K562 (cell line): Measurements from ENCODE around the gene CD40LG. TPM values are rescaled to one million over a fixed set of nuclear protein-coding genes. Genes with fewer than 3 reads are reported as not detected.

ENCODE experiments used
- ATAC-seq: fragments of 200-7000 bp; cut with Tn5 transposase; 3 replicates; pipeline ENCODE4 v1.9.1; 2020; ENCODE audit warnings: moderate library complexity
- BruUV-seq: library from RNA; stranded (reverse); fragments of 400-500 nt; replicated peaks from 2 replicates; lab custom pipeline; 2021; lab: Mats Ljungman, UMichigan
- CTCF ChIA-PET: fragments of 300-600 bp; formaldehyde crosslinking; extraction: SDS; loops from one replicate; lab custom pipeline; 2021; ENCODE audit warnings: low intra/inter-chr PET ratio; lab: Yijun Ruan, JAX
- POLR2A ChIA-PET: fragments of 300-600, 350-650 bp; sonication (Branson Sonifier 250); formaldehyde crosslinking; extraction: SDS; loops from one replicate; lab custom pipeline; 2021; ENCODE audit warnings: antibody characterized with exemption, inconsistent platforms; lab: Yijun Ruan, JAX
- DNase-seq, 4 experiments: peaks; one replicate each; pipeline versions ENCODE4 v3.0.0 to v3.0.0-alpha.2; 2011 to 2018; ENCODE audit warnings: low spot score in 3 of 4, mixed read lengths in 3 of 4; ENCODE audit errors: extremely low read depth in 1 of 4
- FAIRE-seq: peaks from 2 replicates; lab custom pipeline; 2011; peaks lifted over from hg19 to GRCh38; lab: Jason Lieb, UNC
- H2AFZ ChIP-seq: 2 replicates; pipeline ENCODE4 v1.6.0; 2011; ENCODE audit warnings: low read depth, low read length, control low read depth, inconsistent platforms
- H3K27ac ChIP-seq: fragments of 200-600 bp; 3 replicates; pipeline ENCODE4 v1.8.0; 2011; ENCODE audit warnings: low read depth, mild to moderate bottlenecking, control low read depth, inconsistent platforms, low read length, moderate library complexity, mixed read lengths; ENCODE audit errors: extremely low read depth
- H3K27me3 ChIP-seq, 2 experiments: fragments of 300-600 bp in 1 of 2; 2 replicates in 1 of 2; 3 replicates in 1 of 2; pipeline versions ENCODE4 v1.6.0 to v1.8.0; 2011; ENCODE audit warnings: inconsistent platforms in 2 of 2, low read length in 2 of 2, mild to moderate bottlenecking in 1 of 2, mixed read lengths in 1 of 2, moderate library complexity in 1 of 2; ENCODE audit not compliant: control insufficient read depth in 2 of 2, insufficient read depth in 2 of 2
- H3K36me3 ChIP-seq: fragments of 300-600 bp; 3 replicates; pipeline ENCODE4 v1.8.0; 2011; ENCODE audit warnings: mild to moderate bottlenecking, low read length, inconsistent platforms; ENCODE audit not compliant: control insufficient read depth, insufficient read depth
- H3K4me1 ChIP-seq, 2 experiments: fragments of 200-600 bp in 1 of 2; replicated peaks in 1 of 2; 2 replicates in 1 of 2; 3 replicates in 1 of 2; pipeline versions ENCODE4 v1.5.1 to v1.8.0; 2011; ENCODE audit warnings: inconsistent platforms in 2 of 2, low read length in 2 of 2, mild to moderate bottlenecking in 1 of 2, mixed read lengths in 1 of 2, moderate library complexity in 1 of 2; ENCODE audit not compliant: control insufficient read depth in 2 of 2, insufficient read depth in 2 of 2
- H3K4me2 ChIP-seq: 2 replicates; pipeline ENCODE4 v1.6.1; 2011; ENCODE audit warnings: low read length, control low read depth, inconsistent platforms, mixed read lengths; ENCODE audit not compliant: insufficient read depth
- H3K4me3 ChIP-seq: fragments of 200-600 bp; sonication (generic), shearing (Covaris generic); 2 replicates; pipeline ENCODE4 v1.5.1; 2016; ENCODE audit warnings: control low read depth, inconsistent platforms
- H3K79me2 ChIP-seq: fragments of 200-600 bp; 3 replicates; pipeline ENCODE4 v1.8.0; 2011; ENCODE audit warnings: low read length, inconsistent platforms; ENCODE audit not compliant: control insufficient read depth, insufficient read depth
- H3K9ac ChIP-seq, 2 experiments: 2 replicates each; pipeline versions ENCODE4 v1.6.0 to v1.6.1; 2011; ENCODE audit warnings: low read depth in 2 of 2, low read length in 2 of 2, control low read depth in 1 of 2, inconsistent platforms in 1 of 2, mild to moderate bottlenecking in 1 of 2, mixed read lengths in 1 of 2; ENCODE audit not compliant: insufficient read depth in 1 of 2
- H3K9me1 ChIP-seq: one replicate; pipeline ENCODE4 v1.6.0; 2011; ENCODE audit warnings: inconsistent platforms, mild to moderate bottlenecking, low read length, moderate library complexity; ENCODE audit not compliant: control insufficient read depth, insufficient read depth
- H3K9me3 ChIP-seq: replicated peaks from 2 replicates; pipeline ENCODE4 v1.5.1; 2011; ENCODE audit warnings: low read depth, low read length, inconsistent platforms; ENCODE audit not compliant: control insufficient read depth, insufficient read depth
- H4K20me1 ChIP-seq: replicated peaks from 2 replicates; pipeline ENCODE4 v1.6.1; 2011; ENCODE audit warnings: low read length, inconsistent platforms, mixed read lengths; ENCODE audit not compliant: control insufficient read depth, insufficient read depth
- ARID3A ChIP-seq: IDR thresholded peaks from 2 replicates; pipeline ENCODE4 v1.6.1; 2012; ENCODE audit warnings: low read depth, low read length, improper control_type of control experiment, borderline replicate concordance
- CBX3 ChIP-seq, 2 experiments: IDR thresholded peaks; 1 replicate in 1 of 2; 2 replicates in 1 of 2; pipeline ENCODE4 v1.6.1; 2012; ENCODE audit warnings: inconsistent platforms in 2 of 2, low read length in 2 of 2, borderline replicate concordance in 1 of 2, control low read depth in 1 of 2
- CCAR2 ChIP-seq: fragments of 200-400 bp; formaldehyde crosslinking; IDR thresholded peaks from 2 replicates; pipeline ENCODE4 v1.6.1; 2017; ENCODE audit warnings: mild to moderate bottlenecking, low read depth, low read length
- E2F8 ChIP-seq: fragments of 450-650 bp; IDR thresholded peaks from 2 replicates; pipeline ENCODE4 v1.7.1; 2018; ENCODE audit warnings: mild to moderate bottlenecking, low read depth; ENCODE audit not compliant: partially characterized antibody
- ELK1 ChIP-seq: sonication (generic); formaldehyde crosslinking; IDR thresholded peaks from 2 replicates; pipeline ENCODE4 v1.8.1; 2022; ENCODE audit warnings: missing genetic modification reagents
- HDAC3 ChIP-seq: fragments of 450-650 bp; IDR thresholded peaks from 2 replicates; pipeline ENCODE4 v1.6.1; 2018; ENCODE audit warnings: borderline replicate concordance, mild to moderate bottlenecking, moderate library complexity; ENCODE audit not compliant: partially characterized antibody
- KDM1A ChIP-seq, 2 experiments: fragments of 450-650 bp; IDR thresholded peaks; 2 replicates each; pipeline ENCODE4 v1.6.1; 2016; ENCODE audit warnings: mild to moderate bottlenecking in 2 of 2
- NCOA4 ChIP-seq: fragments of 450-650 bp; IDR thresholded peaks from 2 replicates; pipeline ENCODE4 v1.6.1; 2018; ENCODE audit warnings: mild to moderate bottlenecking; ENCODE audit not compliant: partially characterized antibody
- SMARCB1 ChIP-seq: IDR thresholded peaks from 2 replicates; pipeline ENCODE4 v1.6.1; 2011; ENCODE audit warnings: improper control_type of control experiment, low read depth; ENCODE audit not compliant: insufficient read length
- ZBTB33 ChIP-seq: sonication (generic); formaldehyde crosslinking; IDR thresholded peaks from 2 replicates; pipeline ENCODE4 v1.8.1; 2023; ENCODE audit warnings: mild to moderate bottlenecking, missing genetic modification reagents
- ZNF583 ChIP-seq: fragments of 250-450 bp; sonication (Bioruptor Pico); IDR thresholded peaks from 2 replicates; pipeline ENCODE4 v1.4.0; 2020
- WGBS: fragments of 100-300 bp; shearing (Covaris generic); methylation state at CpG from one replicate; pipeline ENCODE4 v1.1.6; 2016; ENCODE audit warnings: low coverage, mixed read lengths; ENCODE audit not compliant: insufficient coverage; ENCODE audit errors: missing lambda C conversion rate; 5-methylcytosine and 5-hydroxymethylcytosine counted together
- in situ Hi-C: fragments of 300-500 bp; cut with MboI; formaldehyde crosslinking; loops from 4 replicates; pipeline ENCODE4 v1.15.0; 2018; ENCODE audit warnings: inconsistent platforms, mixed read lengths
- intact Hi-C: fragments of 100-400 bp; cut with micrococcal nuclease; formaldehyde crosslinking; loops from 2 replicates; pipeline ENCODE4 v1.14.2; 2022
- polyA plus RNA-seq, 8 experiments: library from polyadenylated mRNA; depleted of rRNA in 4 of 8; stranded (reverse) in 5 of 8; unstranded in 3 of 8; fragments of >200 nt; fragmentation: Nextera tagmentation in 2 of 8; fragmentation: Illumina TruSeq in 1 of 8; extraction: Ambion mirVana in 2 of 8; extraction: Trizol in 1 of 8; gene quantifications; 2 replicates each; pipeline versions ENCODE4 v1.2.1 to v1.2.3, GENCODE V29; 2011 to 2014; ENCODE audit warnings: inconsistent platforms in 1 of 8, missing spikeins in 1 of 8
- total RNA-seq, 7 experiments: library from RNA; depleted of rRNA in 6 of 7; stranded (reverse); fragments of >200 nt in 6 of 7; fragmentation: Illumina TruSeq in 2 of 7; extraction: Trizol in 2 of 7; gene quantifications; 2 replicates each; pipeline versions ENCODE4 v1.2.1 to v1.2.3, GENCODE V29; 2011 to 2021; ENCODE audit warnings: low replicate concordance in 1 of 7

The CD40LG gene
- total and polyA plus RNA-seq, 9 of the 15 experiments (the other 6 are each of a cell fraction or from before 2014, with no cell fraction given) = 0.11 TPM; not detected in 8

- TF ChIP-seq SMARCB1 (no peak), HDAC3 (no peak), ZBTB33 (CRISPR knock-in tag) (no peak), KDM1A (IDR thresholded peaks at IDR 0.05) (no peak), NCOA4 (no peak)
Observed at GRCh38 chrX:136620780-136621179, 27.2 kb upstream of the CD40LG start (continued).

- intact Hi-C loops (no loop called here), in situ Hi-C loops (no loop called here)
- ChIA-PET CTCF (no interaction called here), POLR2A (interaction anchor here (0.6 kb wide), 1 partner anchor 10 kb away, joined by 3 read pairs; no protein-coding TSS in a partner anchor)
- H3K4me3 ChIP-seq = no peak overlapping the region
- ATAC-seq (no peak), DNase-seq (no peak), FAIRE-seq (no peak)
- no peaks in the 10 kb centered on the region for H4K20me1 ChIP-seq
- no peak overlapping the region for H2AFZ ChIP-seq
- H3K9me1 ChIP-seq = no peaks in the 10 kb centered on the region
- H3K4me2 ChIP-seq = no peak overlapping the region
- no peak overlapping the region for H3K27ac ChIP-seq
- no peaks in the 10 kb centered on the region for H3K36me3 ChIP-seq
- no TSS peak for BruUV-seq
- peaks cover 0 to 14% of the 10 kb centered on the region in 2 experiments; a peak in 3 of 5 replicates for H3K27me3 ChIP-seq
- H3K9me3 ChIP-seq = no peaks in the 10 kb centered on the region
- WGBS = 0% methylated on average over 4 of the region's 4 CpGs
- H3K4me1 ChIP-seq = no peaks in the 10 kb centered on the region
- no peak overlapping the region for H3K9ac ChIP-seq
- no peaks in the 10 kb centered on the region for H3K79me2 ChIP-seq
- TF ChIP-seq ARID3A (no peak), CCAR2 (no peak), ELK1 (CRISPR knock-in tag) (no peak), E2F8 (no peak), ZNF583 (CRISPR knock-in tag) (no peak), CBX3 (IDR thresholded peaks at IDR 0.05; ENCODE audit: borderline replicate concordance in 1 of 2, low read length in 2 of 2) (no peak)
Observed at GRCh38 chrX:136622568-136622967, 25.4 kb upstream of the CD40LG start.
